Measurements from ENCODE around the gene PRELID2.
A peak's percentile ranks its signal among the peaks of the same experiment; 100 is the strongest.
"Not testable (repeated sequence)": the region's sequence is repeated elsewhere in the genome, so short reads cannot be mapped to it uniquely, and the experiment has no call there.

The PRELID2 gene

GRCh38 chr5:145834917-145835847 is at the start of gene PRELID2:
TSS of gene PRELID2 (minus strand) at chr5:145835342. CDS start at chr5:145835251, 91 bp downstream.
- no peak for DNase-seq

- DNase-seq: no peak
Measured at GRCh38 chr5:145874765-145875164, 39.6 kb upstream of the PRELID2 start.

GRCh38 chr5:145872914-145873313 is 37.8 kb upstream of the PRELID2 start, which contains the start of gene GRXCR2:
TSS of gene GRXCR2 (minus strand) at chr5:145873014. CDS start at chr5:145872968, 46 bp downstream.
- no peak for DNase-seq

- DNase-seq: peak; percentile 7
Measured at GRCh38 chr5:145872486-145872885, 37.3 kb upstream of the PRELID2 start.

GRCh38 chr5:145869753-145870152 is 34.6 kb upstream of the PRELID2 start:
- no peak for DNase-seq

GRCh38 chr5:145867806-145868205 is 32.7 kb upstream of the PRELID2 start:
- DNase-seq: no peak

GRCh38 chr5:145864432-145864831 is 29.3 kb upstream of the PRELID2 start:
- DNase-seq: not testable (repeated sequence)

GRCh38 chr5:145863003-145863402 is 27.9 kb upstream of the PRELID2 start:
- DNase-seq: no peak

GRCh38 chr5:145859897-145860296 is 24.8 kb upstream of the PRELID2 start:
- DNase-seq: no peak

GRCh38 chr5:145859453-145859852 is 24.3 kb upstream of the PRELID2 start:
- DNase-seq: no peak

GRCh38 chr5:145858959-145859358 is 23.8 kb upstream of the PRELID2 start:
- no peak for DNase-seq

- no peak for DNase-seq
Measured at GRCh38 chr5:145856285-145856818, 21.2 kb upstream of the PRELID2 start.

- DNase-seq: no peak
Measured at GRCh38 chr5:145855763-145856267, 20.7 kb upstream of the PRELID2 start.

GRCh38 chr5:145854651-145855258 is 19.6 kb upstream of the PRELID2 start:
- DNase-seq: no peak

GRCh38 chr5:145853781-145854376 is 18.7 kb upstream of the PRELID2 start:
- no peak for DNase-seq

GRCh38 chr5:145852990-145853389 is 17.8 kb upstream of the PRELID2 start:
- DNase-seq: no peak

- DNase-seq: no peak
Measured at GRCh38 chr5:145848854-145849253, 13.7 kb upstream of the PRELID2 start.

- DNase-seq: no peak
Measured at GRCh38 chr5:145847499-145848497, 12.7 kb upstream of the PRELID2 start.

- DNase-seq: no peak
Measured at GRCh38 chr5:145846081-145846480, 10.9 kb upstream of the PRELID2 start.

GRCh38 chr5:145841299-145841698 is 6.2 kb upstream of the PRELID2 start:
- DNase-seq: no peak

GRCh38 chr5:145840458-145841132 is 5.5 kb upstream of the PRELID2 start:
- no peak for DNase-seq

All from NCI-H1105 (cell line).